IPS-18a (cell line): Measurements from ENCODE around the gene FDX2.
"Not testable (repeated sequence)": the region's sequence is repeated elsewhere in the genome, so short reads cannot be mapped to it uniquely, and the experiment has no call there.

Source experiments
- H3K27ac ChIP-seq: one replicate; pipeline ENCODE4 v1.5.1; 2013; ENCODE audit warnings: low read length
- H3K27me3 ChIP-seq: one replicate; pipeline ENCODE4 v1.6.1; 2013; ENCODE audit warnings: mild to moderate bottlenecking, low read length; ENCODE audit not compliant: control insufficient read depth, insufficient read depth
- H3K36me3 ChIP-seq: one replicate; pipeline ENCODE4 v1.6.1; 2013; ENCODE audit warnings: low read depth, low read length; ENCODE audit not compliant: control insufficient read depth
- H3K4me1 ChIP-seq: one replicate; pipeline ENCODE4 v1.6.1; 2013; ENCODE audit warnings: low read depth, low read length; ENCODE audit not compliant: control insufficient read depth
- H3K4me3 ChIP-seq: one replicate; pipeline ENCODE4 v1.5.1; 2013; ENCODE audit warnings: low read length
- H3K9ac ChIP-seq: one replicate; pipeline ENCODE4 v1.6.1; 2013; ENCODE audit warnings: mild to moderate bottlenecking, low read length, moderate library complexity
- H3K9me3 ChIP-seq: one replicate; pipeline ENCODE4 v1.6.1; 2013; ENCODE audit warnings: low read depth, low read length; ENCODE audit not compliant: control insufficient read depth

Gene FDX2

DNA sequence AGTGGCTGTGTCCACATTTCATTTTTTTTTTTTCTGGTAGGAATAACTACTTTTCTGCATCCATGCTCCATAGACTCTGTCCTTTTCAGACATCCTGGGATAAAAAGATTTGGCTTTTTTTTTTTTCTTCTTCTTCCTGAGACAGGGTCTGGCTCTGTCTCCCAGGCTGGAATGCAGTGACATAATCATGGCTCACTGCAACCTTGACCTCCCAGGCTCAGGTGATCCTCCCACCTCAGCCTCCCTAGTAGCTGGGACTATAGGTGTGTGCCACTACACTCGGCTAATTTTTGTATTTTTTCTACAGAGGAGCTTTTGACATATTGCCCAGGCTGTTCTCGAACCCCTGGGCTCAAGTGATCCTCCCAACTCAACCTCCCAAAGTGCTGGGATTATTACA lies 27.7 kb upstream of the FDX2 start:
- Histone ChIP-seq H3K36me3 (no peaks in the 10 kb centered on the region), H3K4me1 (peaks cover 7% of the 10 kb centered on the region), H3K9me3 (no peaks in the 10 kb centered on the region), H3K27ac (no peak overlapping the region), H3K27me3 (no peaks in the 10 kb centered on the region), H3K9ac (no peak overlapping the region), H3K4me3 (no peak overlapping the region)

DNA sequence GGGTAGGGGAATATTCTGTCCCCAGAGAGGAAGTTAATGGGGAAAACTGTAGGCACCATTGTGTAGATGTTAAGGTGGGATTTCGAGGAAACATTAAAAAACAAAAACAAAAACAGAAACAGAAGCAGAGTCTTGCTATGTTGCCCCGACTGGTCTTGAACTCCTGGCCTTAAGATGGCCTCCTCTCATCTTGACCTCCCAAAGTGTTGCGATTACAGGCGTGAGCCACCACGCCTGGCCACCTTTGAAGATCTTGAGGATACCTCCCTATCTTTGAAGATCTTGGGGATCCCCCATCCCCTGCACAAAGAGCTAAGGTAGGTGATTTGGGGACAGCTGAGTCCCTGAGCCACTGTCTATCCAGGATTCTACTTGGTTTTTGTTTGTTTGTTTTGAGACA lies 24.2 kb upstream of the FDX2 start:
- H3K27ac ChIP-seq, result no peak overlapping the region
- no peak overlapping the region for H3K4me3 ChIP-seq
- no peaks in the 10 kb centered on the region for H3K27me3 ChIP-seq
- no peak overlapping the region for H3K9ac ChIP-seq
- H3K9me3 ChIP-seq, result no peaks in the 10 kb centered on the region
- H3K4me1 ChIP-seq, result peaks cover 7% of the 10 kb centered on the region
- no peaks in the 10 kb centered on the region for H3K36me3 ChIP-seq

DNA sequence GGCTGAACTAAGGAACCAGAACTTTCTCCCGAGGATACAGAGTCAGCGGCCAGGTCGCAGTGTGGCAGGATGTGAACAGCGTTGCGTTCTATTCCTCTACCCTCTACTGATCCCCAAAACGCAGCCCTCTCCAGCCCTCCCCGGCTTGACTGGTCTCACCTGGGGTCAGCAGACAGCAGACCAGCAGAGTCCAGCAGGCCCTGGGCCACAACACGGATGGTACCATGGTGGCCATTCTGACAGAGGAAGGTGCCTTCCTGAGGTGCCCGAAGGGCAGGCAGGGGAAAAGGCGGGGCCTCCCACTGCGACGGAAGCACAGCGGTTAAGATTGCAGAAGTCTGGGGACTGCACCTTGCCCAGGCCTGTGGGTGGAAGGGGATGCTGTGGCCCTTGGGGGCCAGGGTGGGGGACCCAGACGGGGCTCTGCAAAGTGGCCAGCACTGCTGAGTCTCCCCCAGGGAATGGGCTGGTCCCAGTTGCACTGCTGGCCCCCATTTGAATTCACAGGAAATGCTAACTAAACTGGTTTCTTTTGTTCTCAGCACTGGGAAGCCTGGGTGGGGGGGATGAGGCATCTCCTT lies 23.7 kb upstream of the FDX2 start, which contains the start of gene ICAM3:
TSS of gene ICAM3 (minus strand) at position 245 of the 581 bp plus-strand sequence. CDS start at position 235, 10 bp downstream.
- H3K4me1 ChIP-seq, result peaks cover 7% of the 10 kb centered on the region
- H3K4me3 ChIP-seq, result no peak within 1 kb of the TSS
- H3K9ac ChIP-seq, result no peak within 1 kb of the TSS

DNA sequence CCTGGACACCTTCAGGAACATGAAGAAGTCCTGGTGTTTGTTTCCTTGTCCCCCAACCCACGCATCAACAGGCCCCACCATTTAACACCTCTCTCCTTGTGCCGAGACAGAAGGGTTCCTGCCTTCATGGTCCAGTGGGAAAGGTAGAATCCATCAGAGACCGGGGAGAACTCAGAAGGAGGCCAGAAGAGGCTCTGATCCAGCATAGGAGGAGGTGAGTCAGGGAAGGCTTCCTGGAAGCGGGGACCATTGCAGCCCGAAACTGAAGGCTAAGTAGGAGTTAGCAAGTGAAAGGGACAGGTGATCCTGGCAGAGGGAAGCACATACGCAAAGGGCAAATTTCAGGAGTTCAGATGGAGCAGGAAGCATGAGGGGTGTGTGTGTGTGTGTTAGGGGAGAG lies 23.1 kb upstream of the FDX2 start:
- peaks cover 8% of the 10 kb centered on the region for H3K27me3 ChIP-seq
- H3K9me3 ChIP-seq, result no peaks in the 10 kb centered on the region
- no peaks in the 10 kb centered on the region for H3K36me3 ChIP-seq
- H3K4me1 ChIP-seq, result peaks cover 12% of the 10 kb centered on the region
- H3K9ac ChIP-seq, result no peak overlapping the region
- H3K4me3 ChIP-seq, result no peak overlapping the region
- no peak overlapping the region for H3K27ac ChIP-seq

More for the DNA sequence above, 23.7 kb upstream of the FDX2 start, which contains the start of gene ICAM3:
- Histone ChIP-seq H3K27me3 (peaks cover 3% of the 10 kb centered on the region), H3K36me3 (no peaks in the 10 kb centered on the region), H3K9me3 (no peaks in the 10 kb centered on the region), H3K27ac (no peak within 1 kb of the TSS)

DNA sequence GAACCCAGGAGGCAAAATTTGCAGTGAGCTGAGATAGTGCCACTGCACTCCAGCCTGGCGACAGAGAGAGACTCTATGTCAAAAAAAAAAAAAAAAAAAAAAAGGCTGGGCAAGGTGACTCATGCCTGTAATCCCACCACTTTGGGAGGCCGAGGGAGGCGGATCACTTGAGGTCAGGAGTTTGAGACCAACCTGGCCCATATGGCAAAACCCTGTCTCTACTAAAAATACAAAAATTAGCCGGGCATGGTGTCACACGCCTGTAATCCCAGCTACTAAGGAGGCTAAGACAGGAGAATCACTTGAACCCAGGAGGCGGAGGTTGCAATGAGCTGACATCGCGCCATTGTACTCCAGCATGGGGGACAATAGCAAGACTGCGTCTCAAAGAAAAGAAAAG lies 20.9 kb upstream of the FDX2 start:
- not testable (repeated sequence) for H3K9me3 ChIP-seq, H3K9ac ChIP-seq, H3K27me3 ChIP-seq, H3K36me3 ChIP-seq, H3K27ac ChIP-seq, H3K4me3 ChIP-seq
- peaks cover 20% of the 10 kb centered on the region for H3K4me1 ChIP-seq

DNA sequence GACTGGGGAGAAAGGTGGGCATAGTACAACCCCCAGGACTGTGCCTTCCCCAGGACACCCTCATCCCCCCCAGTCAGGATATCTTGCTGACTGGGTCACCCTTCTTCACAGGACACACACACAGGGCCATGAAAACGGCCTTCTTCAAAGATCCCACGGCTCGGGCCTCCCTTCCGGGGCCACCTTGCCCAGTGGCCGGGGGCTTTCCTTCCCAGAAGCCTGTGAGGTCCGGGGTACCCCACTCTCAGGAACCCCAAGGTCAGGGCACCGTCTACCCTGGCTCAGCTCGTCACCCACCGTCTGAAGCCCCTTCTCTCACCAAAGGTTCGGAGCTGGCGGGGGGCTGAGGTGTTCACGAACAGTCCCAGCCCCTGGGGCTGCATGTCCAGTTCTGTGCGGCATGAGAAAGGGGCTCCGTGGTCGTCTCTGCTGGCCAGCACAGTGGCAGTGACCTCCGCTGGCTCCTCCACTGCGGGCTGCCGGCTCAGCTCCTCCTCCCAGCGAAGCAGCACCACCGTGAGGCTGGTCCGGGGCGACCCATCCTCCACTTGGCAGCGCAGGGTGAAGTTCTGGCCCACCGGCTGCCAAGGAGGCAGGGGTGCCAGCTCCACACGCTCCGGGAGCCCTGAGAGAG lies 19.7 kb upstream of the FDX2 start:
- H3K9me3 ChIP-seq, result no peaks in the 10 kb centered on the region
- H3K36me3 ChIP-seq, result peaks cover 2% of the 10 kb centered on the region
- H3K27ac ChIP-seq, result no peak overlapping the region
- H3K4me1 ChIP-seq, result peaks cover 20% of the 10 kb centered on the region
- H3K9ac ChIP-seq, result no peak overlapping the region
- peaks cover 9% of the 10 kb centered on the region for H3K27me3 ChIP-seq
- peak overlapping the region; percentile 92 for H3K4me3 ChIP-seq

DNA sequence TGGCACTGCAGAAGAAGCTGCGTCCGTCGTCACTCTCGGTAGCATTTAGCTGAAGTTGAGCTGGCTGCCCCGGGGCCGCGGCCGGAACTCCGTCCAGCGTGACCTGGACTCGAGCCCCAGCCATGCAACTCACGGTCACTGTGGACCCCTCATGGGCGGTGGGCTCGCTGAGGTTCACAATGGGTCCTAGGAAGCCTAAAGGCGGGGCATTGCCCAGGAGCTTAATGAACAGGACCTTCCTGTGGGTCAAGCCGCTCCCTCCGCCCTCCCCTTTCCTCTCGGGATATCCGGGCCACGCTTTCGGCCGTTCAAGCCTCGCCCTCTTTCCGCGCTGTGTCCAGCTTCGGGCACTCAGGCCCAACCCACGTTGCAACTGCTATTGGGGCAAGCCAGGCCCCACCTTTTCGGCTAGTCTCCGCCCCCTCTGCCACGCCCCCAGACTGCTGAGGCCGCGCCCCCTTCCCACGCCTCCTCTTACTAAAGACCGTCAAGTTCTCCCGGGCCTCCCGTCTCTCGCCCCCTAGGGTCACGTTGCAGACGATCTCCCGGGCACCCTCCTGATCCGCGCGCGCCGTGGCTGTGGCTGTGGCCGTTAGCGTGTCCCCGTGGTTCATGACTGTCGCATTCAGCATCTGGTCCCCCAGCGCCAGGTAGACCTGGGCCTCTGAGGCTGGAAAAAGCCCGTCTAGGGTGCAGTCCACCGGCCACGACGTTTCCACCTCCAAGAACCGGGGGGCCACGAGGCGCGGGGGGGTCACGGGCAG lies 19.0 kb upstream of the FDX2 start:
- peak overlapping the region; percentile 12 for H3K9ac ChIP-seq
- H3K36me3 ChIP-seq, result peaks cover 8% of the 10 kb centered on the region
- peaks cover 9% of the 10 kb centered on the region for H3K27me3 ChIP-seq
- no peaks in the 10 kb centered on the region for H3K9me3 ChIP-seq
- no peak overlapping the region for H3K27ac ChIP-seq
- peaks cover 20% of the 10 kb centered on the region for H3K4me1 ChIP-seq
- peak overlapping the region; percentile 92 for H3K4me3 ChIP-seq

DNA sequence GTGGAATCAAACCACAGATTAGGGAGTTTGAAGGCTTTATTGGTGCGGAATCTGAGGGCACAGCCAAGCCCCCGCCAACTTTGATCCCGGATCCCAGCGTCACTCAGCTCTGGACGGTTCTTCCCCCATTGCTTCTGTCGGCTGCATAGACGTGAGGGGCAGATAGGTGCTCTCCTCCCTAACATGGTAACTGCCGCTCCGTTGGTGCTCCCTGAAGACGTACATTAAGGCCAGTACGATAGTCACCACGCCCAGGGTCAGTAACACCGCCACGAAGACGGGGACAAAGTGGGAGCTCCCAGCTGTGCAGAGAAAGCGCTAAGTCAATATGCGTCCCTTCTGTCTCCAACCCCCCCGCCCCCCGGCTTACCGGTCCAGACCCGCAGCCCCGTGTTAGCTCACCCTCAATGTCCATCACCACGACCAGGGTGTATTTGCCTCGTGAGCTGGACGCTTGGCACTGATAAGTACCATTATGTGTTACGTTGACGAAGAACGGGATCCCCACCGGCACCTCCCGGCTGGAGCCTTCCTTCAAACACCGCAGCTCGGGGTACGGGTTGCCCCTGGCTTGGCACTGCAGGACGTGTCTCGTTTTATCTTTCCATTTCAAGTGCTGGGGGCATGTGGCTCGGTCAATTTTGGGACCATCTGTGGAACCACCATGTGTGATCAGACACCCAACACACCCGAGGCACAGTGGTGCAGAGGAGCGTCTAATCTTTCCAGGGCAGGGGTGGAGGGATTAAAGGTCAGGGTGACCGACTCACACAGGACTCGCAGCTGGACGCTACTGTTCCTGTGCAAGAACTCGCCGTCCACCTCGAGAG lies 18.2 kb upstream of the FDX2 start:
- Histone ChIP-seq H3K9me3 (no peaks in the 10 kb centered on the region), H3K27me3 (peaks cover 9% of the 10 kb centered on the region), H3K36me3 (peaks cover 16% of the 10 kb centered on the region), H3K4me3 (peak overlapping the region; percentile 92), H3K4me1 (peaks cover 13% of the 10 kb centered on the region), H3K9ac (peak overlapping the region; percentile 90), H3K27ac (no peak overlapping the region)

DNA sequence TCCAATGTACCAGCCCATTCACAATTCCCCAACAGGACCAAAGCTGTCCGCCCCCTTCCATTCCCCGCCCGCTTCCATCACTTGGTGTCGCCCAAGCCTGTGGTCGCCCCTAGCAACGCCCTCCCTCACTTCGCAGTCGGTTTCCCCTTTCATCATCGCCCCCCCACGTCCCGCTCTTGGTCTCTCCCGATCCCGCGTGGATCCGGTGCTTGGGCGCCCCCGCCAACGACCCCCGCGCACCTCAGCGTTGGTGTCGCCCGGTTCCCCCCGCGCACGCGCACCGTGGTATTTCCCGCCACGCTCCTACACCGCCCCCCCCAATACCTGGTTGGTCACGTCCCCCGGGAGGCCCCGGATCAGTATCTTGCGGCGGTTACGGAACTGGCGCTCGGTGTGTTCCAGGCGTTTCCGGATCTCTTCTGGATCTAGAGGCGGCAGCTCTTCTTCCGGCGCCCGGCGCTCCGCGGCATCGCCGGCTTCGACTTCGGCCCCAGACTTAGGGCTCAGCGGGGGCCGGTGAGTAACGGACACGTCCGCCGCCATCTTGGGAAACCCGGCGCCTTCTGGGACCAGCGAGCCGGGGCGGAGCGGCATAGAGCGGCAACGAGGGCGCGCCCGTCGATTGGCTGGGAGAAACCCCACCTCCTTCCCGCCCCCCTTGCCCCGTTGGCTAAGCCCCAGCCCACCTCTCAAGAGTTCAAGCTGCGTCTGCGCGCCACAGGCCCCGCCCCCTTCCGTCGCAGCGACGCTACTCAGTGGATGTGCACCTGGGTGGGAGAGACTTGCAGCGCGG lies 17.3 kb upstream of the FDX2 start, which contains the start of gene RAVER1:
TSS of gene RAVER1 (minus strand) at position 565 of the 793 bp plus-strand sequence. CDS start at position 543, 22 bp downstream.
- Histone ChIP-seq H3K4me3 (peak within 1 kb of the TSS; percentile 92), H3K4me1 (peaks cover 13% of the 10 kb centered on the region), H3K36me3 (peaks cover 23% of the 10 kb centered on the region), H3K27ac (peak within 1 kb of the TSS; percentile 84), H3K9ac (peak within 1 kb of the TSS; percentile 90), H3K27me3 (peaks cover 9% of the 10 kb centered on the region), H3K9me3 (no peaks in the 10 kb centered on the region)

DNA sequence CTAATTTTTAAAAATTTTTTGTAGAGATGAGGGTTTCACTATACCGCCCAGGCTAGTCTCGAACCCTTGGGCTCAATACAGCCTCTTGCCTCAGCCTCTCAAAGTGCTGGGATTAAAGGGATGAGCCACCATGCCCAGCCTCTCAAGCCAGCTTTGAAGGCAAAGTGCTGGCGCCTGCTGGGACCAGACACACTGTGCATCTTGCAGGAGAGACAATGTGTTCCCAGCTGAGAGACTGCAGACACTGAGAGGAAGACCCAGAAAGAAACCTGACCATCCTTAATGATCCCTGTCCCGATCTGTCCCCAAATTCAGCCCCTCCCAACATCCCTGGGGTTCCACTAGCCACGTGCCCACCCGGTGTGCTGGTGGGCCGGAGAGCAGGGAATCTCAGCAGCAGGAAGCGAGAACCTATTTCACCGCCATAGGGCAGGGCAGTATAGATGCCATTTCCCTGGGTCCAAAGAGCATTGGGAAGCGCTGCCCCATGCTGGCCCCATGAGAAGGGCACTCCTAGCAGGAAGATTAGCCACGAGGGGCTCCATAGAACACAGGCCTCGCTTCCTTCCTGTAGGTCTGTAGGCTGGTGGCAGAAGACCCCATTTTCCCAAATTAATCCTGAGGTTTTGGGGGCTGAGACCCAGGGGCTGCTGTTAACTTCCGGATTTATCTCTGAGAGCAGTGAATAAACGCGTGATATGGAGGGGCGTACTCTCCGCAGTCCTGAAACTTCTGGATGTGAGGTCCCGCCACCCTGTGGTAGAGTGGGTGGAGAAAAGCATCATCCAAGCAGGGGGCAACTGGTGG lies 16.5 kb upstream of the FDX2 start:
- peak overlapping the region; percentile 92 for H3K4me3 ChIP-seq
- peaks cover 9% of the 10 kb centered on the region for H3K27me3 ChIP-seq
- no peaks in the 10 kb centered on the region for H3K9me3 ChIP-seq
- H3K4me1 ChIP-seq, result peaks cover 13% of the 10 kb centered on the region
- peaks cover 31% of the 10 kb centered on the region for H3K36me3 ChIP-seq
- H3K27ac ChIP-seq, result peak overlapping the region; percentile 84
- peak overlapping the region; percentile 90 for H3K9ac ChIP-seq
